OCI-LY3 (cell line): ENCODE results near the gene PCNA.

Experiments used
- H2AFZ ChIP-seq: fragments of 200-600, 300-600 bp; shearing (Covaris generic); 2 replicates; pipeline ENCODE4 v1.6.0; 2014; ENCODE audit warnings: antibody characterized with exemption, low read depth, low read length
- H3K27ac ChIP-seq: fragments of 200-600, 300-600 bp; sonication (generic); 2 replicates; pipeline ENCODE4 v1.5.1; 2014; ENCODE audit warnings: mild to moderate bottlenecking, low read length, moderate library complexity, mixed read lengths
- H3K27me3 ChIP-seq: fragments of 200-600, 300-600 bp; sonication (generic); 2 replicates; pipeline ENCODE4 v1.6.1; 2014; ENCODE audit warnings: low read depth, low read length, mixed read lengths
- H3K36me3 ChIP-seq: fragments of 200-600, 300-600 bp; sonication (generic); replicated peaks from 2 replicates; pipeline ENCODE3; 2014; ENCODE audit warnings: low read depth, low read length, mixed read lengths
- H3K4me1 ChIP-seq: fragments of 300-600, 200-600 bp; sonication (generic); 2 replicates; pipeline ENCODE4 v1.6.1; 2014; ENCODE audit warnings: low read length, mixed read lengths
- H3K4me2 ChIP-seq: fragments of 200-600, 300-600 bp; sonication (generic); 2 replicates; pipeline ENCODE4 v1.6.1; 2014; ENCODE audit warnings: low read length, mixed read lengths
- H3K4me3 ChIP-seq: fragments of 300-600, 200-600 bp; sonication (generic); 2 replicates; pipeline ENCODE4 v1.5.1; 2014; ENCODE audit warnings: antibody characterized with exemption, mild to moderate bottlenecking, low read length, moderate library complexity
- H3K79me2 ChIP-seq: fragments of 300-600, 200-600 bp; shearing (Covaris generic); 2 replicates; pipeline ENCODE4 v1.6.1; 2014; ENCODE audit warnings: mild to moderate bottlenecking, low read length, mixed read lengths
- H3K9ac ChIP-seq: fragments of 300-600, 200-600 bp; shearing (Covaris generic); 2 replicates; pipeline ENCODE4 v1.6.0; 2014; ENCODE audit warnings: mild to moderate bottlenecking, low read length, moderate library complexity
- H3K9me3 ChIP-seq: fragments of 200-600, 300-600 bp; shearing (Covaris generic); 2 replicates; pipeline ENCODE4 v1.6.1; 2014; ENCODE audit warnings: low read length, mixed read lengths; ENCODE audit not compliant: insufficient read depth
- H4K20me1 ChIP-seq: fragments of 200-600, 300-600 bp; sonication (generic); 2 replicates; pipeline ENCODE4 v1.6.1; 2016; ENCODE audit warnings: low read length, mixed read lengths; ENCODE audit not compliant: insufficient read depth
- EZH2phosphoT487 ChIP-seq: fragments of 200-600 bp; shearing (Covaris generic); IDR thresholded peaks from 2 replicates; pipeline ENCODE4 v1.6.1; 2018; ENCODE audit warnings: antibody characterized with exemption, mixed run types, low read depth
- TF ChIP-seq, protein P1 (sequence below): fragments of 200-600, 300-600 bp; sonication (generic); IDR thresholded peaks from 2 replicates; pipeline ENCODE4 v1.5.1; 2014; ENCODE audit warnings: antibody characterized with exemption, low read length, low read depth

Gene PCNA

GRCh38 chr20:5119435-5120184 is at the start of gene PCNA:
Gene PCNA, minus strand, starts transcription at chr20:5119958. Its CDS starts 160 bp downstream, at chr20:5119798.
- TF ChIP-seq EZH2phosphoT487 = no peak
- TF ChIP-seq, protein P1, sequence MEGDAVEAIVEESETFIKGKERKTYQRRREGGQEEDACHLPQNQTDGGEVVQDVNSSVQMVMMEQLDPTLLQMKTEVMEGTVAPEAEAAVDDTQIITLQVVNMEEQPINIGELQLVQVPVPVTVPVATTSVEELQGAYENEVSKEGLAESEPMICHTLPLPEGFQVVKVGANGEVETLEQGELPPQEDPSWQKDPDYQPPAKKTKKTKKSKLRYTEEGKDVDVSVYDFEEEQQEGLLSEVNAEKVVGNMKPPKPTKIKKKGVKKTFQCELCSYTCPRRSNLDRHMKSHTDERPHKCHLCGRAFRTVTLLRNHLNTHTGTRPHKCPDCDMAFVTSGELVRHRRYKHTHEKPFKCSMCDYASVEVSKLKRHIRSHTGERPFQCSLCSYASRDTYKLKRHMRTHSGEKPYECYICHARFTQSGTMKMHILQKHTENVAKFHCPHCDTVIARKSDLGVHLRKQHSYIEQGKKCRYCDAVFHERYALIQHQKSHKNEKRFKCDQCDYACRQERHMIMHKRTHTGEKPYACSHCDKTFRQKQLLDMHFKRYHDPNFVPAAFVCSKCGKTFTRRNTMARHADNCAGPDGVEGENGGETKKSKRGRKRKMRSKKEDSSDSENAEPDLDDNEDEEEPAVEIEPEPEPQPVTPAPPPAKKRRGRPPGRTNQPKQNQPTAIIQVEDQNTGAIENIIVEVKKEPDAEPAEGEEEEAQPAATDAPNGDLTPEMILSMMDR = no peak
- Histone ChIP-seq H3K4me3 (peak within 1 kb of the TSS; percentile 89), H3K9ac (peak within 1 kb of the TSS; percentile 98), H3K4me1 (peaks cover 42% of the 10 kb centered on the region), H2AFZ (peak within 1 kb of the TSS; percentile 33), H3K27ac (peak within 1 kb of the TSS; percentile 91), H3K4me2 (peak within 1 kb of the TSS; percentile 91), H3K9me3 (no peaks in the 10 kb centered on the region), H3K27me3 (no peaks in the 10 kb centered on the region), H3K36me3 (peaks cover 44% of the 10 kb centered on the region), H3K79me2 (peaks cover 47% of the 10 kb centered on the region), H4K20me1 (peaks cover 25% of the 10 kb centered on the region)

DNA sequence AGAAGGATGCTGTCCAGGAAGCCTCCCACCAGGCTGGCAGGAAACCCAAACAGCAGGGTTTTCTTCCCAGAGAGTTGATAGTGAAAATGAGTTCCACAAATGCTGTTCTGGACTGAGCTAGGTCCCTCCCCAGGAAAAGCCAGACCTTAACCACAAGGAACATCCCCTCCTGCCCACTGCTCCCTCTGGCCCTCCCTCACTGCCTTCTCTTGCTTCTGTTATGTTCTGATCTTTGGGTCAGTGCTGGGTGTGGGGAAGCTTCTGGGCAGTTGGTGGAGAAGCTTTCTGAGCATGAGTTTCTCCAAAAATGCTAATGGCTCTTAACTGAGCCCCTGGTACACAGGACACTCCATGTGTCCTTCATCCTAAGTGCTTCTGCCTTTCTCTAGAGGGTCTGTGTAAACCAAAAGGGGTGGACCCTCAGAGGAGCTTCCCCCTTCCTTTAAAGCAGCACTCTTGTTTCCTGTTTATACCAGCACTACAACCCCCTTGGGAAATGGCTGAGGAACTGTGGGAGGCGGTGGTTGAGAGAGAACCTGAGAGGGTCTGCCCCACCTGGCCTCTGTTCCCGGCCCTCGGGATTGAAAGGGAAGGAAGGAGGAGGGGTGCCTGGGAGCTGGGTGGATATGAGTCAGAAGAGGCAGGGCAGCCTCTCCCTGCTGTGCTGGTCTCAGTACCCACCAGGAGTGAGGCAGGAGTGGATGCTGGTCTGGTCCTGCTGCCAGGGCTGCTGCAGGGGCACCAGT is 49.1 kb upstream of the PCNA start:
- no peaks in the 10 kb centered on the region for H3K9me3 ChIP-seq
- H3K4me2 ChIP-seq = peak overlapping the region; percentile 43
- TF ChIP-seq, protein P1 = no peak
- TF ChIP-seq EZH2phosphoT487 = no peak
- H3K36me3 ChIP-seq = peaks cover 11% of the 10 kb centered on the region
- H3K4me1 ChIP-seq = peaks cover 43% of the 10 kb centered on the region
- H3K79me2 ChIP-seq = peaks cover 77% of the 10 kb centered on the region
- no peak overlapping the region for H2AFZ ChIP-seq
- no peaks in the 10 kb centered on the region for H3K27me3 ChIP-seq
- peaks cover 93% of the 10 kb centered on the region for H4K20me1 ChIP-seq
- H3K9ac ChIP-seq = no peak overlapping the region
- H3K27ac ChIP-seq = no peak overlapping the region
- 0 out of 2 replicates have a peak overlapping the region, but pooled peaks have one; percentile 5 for H3K4me3 ChIP-seq

DNA sequence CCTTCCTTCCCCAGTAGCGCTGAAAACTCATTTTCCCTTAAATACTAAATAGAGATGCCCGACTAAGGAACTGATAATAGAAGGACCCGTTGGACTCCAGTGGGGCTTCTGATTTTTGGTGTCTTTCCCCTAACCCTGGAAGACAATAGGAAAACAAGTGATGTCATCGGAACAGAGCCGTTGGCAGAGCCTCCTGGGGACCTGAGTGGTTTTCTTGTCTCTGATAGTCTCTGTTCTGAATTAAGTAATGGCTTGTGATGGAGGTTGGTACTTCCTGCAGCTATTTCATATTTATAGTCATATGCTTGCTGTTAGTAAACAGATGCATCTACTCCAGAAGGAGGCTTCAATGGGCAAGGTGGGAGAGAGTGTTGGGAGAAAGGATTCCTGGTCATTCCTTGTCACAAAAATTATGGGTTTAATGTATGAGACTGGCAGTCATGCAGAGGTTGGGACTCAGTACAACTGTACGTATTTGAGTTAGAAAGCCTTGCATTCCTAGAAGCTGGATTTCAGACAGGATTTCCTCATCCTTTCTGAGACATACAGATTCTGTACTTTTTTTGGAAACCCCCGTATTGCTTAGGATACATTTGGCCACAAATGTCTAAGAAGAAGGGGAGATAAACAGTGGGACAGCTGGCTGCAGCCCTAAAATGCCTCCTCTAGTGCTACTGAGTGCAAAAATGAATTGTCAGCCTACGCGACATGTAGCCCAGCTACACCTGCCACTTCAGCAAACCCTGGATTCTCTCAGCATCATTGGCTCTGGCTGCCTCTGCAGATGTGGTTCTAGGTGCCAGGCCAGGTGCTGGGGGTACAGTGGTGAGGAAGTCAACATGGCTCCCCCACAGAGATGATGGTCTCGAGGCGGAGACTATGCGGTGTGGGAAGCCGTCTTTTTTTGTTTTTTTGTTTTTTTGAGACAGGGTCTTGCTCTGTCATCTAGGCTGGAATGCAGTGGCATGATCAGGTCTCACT is 45.2 kb upstream of the PCNA start:
- no peaks in the 10 kb centered on the region for H3K27me3 ChIP-seq
- H3K4me1 ChIP-seq = peaks cover 56% of the 10 kb centered on the region
- peaks cover 78% of the 10 kb centered on the region for H3K79me2 ChIP-seq
- peaks cover 67% of the 10 kb centered on the region for H4K20me1 ChIP-seq
- peaks cover 13% of the 10 kb centered on the region; the same call in 1 of the 2 replicates for H3K9me3 ChIP-seq
- H3K36me3 ChIP-seq = peaks cover 17% of the 10 kb centered on the region
- H2AFZ ChIP-seq = no peak overlapping the region
- TF ChIP-seq, protein P1 = no peak
- TF ChIP-seq EZH2phosphoT487 = no peak
- no peak overlapping the region for H3K4me2 ChIP-seq
- no peak overlapping the region for H3K4me3 ChIP-seq
- no peak overlapping the region for H3K9ac ChIP-seq
- no peak overlapping the region for H3K27ac ChIP-seq
